ENCODE measurements around the gene PTPRJ.

DNA sequence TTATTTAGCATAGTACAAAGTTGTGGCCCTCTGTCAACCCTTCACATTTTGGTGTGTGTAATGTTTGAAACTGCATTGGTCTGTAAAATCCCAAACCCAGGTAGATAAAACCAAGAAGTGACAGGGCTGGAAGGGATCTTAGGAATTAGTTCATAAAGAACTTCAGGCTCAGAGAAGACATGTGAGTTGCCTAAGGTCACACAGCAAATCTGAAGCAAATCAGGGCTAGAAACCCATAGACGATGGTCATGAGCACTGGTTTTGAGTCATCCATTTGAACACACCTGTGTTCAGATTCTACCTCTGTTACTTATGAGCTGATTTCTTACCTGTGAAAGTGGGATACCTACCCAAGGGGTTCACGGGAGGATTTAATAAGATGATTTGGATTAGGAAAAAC is 107.1 kb downstream of the PTPRJ start:
- TF ChIP-seq ARNT2 (CRISPR knock-in tag; IDR thresholded peaks at IDR 0.05; ENCODE audit: low read depth) (no peak), EHMT2 (IDR thresholded peaks at IDR 0.05; ENCODE audit: borderline replicate concordance, low read depth, low read length) (no peak), CBX5 (CRISPR knock-in tag; IDR thresholded peaks at IDR 0.05; ENCODE audit: borderline replicate concordance) (no peak), POLR2G (IDR thresholded peaks at IDR 0.05; ENCODE audit: low read depth, low read length) (no peak), KAT7 (CRISPR knock-in tag; IDR thresholded peaks at IDR 0.05; ENCODE audit: borderline replicate concordance) (no peak), JUND (CRISPR knock-in tag; IDR thresholded peaks at IDR 0.05) (no peak)
- TF ChIP-seq, protein P1, sequence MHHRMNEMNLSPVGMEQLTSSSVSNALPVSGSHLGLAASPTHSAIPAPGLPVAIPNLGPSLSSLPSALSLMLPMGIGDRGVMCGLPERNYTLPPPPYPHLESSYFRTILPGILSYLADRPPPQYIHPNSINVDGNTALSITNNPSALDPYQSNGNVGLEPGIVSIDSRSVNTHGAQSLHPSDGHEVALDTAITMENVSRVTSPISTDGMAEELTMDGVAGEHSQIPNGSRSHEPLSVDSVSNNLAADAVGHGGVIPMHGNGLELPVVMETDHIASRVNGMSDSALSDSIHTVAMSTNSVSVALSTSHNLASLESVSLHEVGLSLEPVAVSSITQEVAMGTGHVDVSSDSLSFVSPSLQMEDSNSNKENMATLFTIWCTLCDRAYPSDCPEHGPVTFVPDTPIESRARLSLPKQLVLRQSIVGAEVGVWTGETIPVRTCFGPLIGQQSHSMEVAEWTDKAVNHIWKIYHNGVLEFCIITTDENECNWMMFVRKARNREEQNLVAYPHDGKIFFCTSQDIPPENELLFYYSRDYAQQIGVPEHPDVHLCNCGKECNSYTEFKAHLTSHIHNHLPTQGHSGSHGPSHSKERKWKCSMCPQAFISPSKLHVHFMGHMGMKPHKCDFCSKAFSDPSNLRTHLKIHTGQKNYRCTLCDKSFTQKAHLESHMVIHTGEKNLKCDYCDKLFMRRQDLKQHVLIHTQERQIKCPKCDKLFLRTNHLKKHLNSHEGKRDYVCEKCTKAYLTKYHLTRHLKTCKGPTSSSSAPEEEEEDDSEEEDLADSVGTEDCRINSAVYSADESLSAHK (CRISPR knock-in tag; IDR thresholded peaks at IDR 0.05; ENCODE audit: borderline replicate concordance) = no peak
- TF ChIP-seq, protein P2, sequence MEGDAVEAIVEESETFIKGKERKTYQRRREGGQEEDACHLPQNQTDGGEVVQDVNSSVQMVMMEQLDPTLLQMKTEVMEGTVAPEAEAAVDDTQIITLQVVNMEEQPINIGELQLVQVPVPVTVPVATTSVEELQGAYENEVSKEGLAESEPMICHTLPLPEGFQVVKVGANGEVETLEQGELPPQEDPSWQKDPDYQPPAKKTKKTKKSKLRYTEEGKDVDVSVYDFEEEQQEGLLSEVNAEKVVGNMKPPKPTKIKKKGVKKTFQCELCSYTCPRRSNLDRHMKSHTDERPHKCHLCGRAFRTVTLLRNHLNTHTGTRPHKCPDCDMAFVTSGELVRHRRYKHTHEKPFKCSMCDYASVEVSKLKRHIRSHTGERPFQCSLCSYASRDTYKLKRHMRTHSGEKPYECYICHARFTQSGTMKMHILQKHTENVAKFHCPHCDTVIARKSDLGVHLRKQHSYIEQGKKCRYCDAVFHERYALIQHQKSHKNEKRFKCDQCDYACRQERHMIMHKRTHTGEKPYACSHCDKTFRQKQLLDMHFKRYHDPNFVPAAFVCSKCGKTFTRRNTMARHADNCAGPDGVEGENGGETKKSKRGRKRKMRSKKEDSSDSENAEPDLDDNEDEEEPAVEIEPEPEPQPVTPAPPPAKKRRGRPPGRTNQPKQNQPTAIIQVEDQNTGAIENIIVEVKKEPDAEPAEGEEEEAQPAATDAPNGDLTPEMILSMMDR (CRISPR knock-in tag; IDR thresholded peaks at IDR 0.05) = no peak
- TF ChIP-seq, protein P3, sequence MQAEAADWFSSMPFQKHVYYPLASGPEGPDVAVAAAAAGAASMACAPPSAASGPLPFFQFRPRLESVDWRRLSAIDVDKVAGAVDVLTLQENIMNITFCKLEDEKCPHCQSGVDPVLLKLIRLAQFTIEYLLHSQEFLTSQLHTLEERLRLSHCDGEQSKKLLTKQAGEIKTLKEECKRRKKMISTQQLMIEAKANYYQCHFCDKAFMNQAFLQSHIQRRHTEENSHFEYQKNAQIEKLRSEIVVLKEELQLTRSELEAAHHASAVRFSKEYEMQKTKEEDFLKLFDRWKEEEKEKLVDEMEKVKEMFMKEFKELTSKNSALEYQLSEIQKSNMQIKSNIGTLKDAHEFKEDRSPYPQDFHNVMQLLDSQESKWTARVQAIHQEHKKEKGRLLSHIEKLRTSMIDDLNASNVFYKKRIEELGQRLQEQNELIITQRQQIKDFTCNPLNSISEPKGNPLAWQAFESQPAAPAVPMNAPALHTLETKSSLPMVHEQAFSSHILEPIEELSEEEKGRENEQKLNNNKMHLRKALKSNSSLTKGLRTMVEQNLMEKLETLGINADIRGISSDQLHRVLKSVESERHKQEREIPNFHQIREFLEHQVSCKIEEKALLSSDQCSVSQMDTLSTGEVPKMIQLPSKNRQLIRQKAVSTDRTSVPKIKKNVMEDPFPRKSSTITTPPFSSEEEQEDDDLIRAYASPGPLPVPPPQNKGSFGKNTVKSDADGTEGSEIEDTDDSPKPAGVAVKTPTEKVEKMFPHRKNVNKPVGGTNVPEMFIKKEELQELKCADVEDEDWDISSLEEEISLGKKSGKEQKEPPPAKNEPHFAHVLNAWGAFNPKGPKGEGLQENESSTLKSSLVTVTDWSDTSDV (CRISPR knock-in tag; IDR thresholded peaks at IDR 0.05) = no peak
- TF ChIP-seq, protein P4, sequence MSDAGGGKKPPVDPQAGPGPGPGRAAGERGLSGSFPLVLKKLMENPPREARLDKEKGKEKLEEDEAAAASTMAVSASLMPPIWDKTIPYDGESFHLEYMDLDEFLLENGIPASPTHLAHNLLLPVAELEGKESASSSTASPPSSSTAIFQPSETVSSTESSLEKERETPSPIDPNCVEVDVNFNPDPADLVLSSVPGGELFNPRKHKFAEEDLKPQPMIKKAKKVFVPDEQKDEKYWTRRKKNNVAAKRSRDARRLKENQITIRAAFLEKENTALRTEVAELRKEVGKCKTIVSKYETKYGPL (CRISPR knock-in tag; IDR thresholded peaks at IDR 0.05) = no peak
